SIG-M5 (cell line): Measurements from ENCODE around the gene SIPA1.
A peak's percentile ranks its signal among the peaks of the same experiment; 100 is the strongest.
"Not testable (repeated sequence)": the region's sequence is repeated elsewhere in the genome, so short reads cannot be mapped to it uniquely, and the experiment has no call there.

ENCODE experiments used
- DNase-seq: peaks from one replicate; lab custom pipeline; 2025; lab: John Stamatoyannopoulos, UW

The SIPA1 gene

GRCh38 chr11:65661599-65662246 lies 23.8 kb downstream of the SIPA1 start:
- no peak for DNase-seq

- no peak for DNase-seq
These were observed 24.4 kb downstream of the SIPA1 start for GRCh38 chr11:65662247-65662798.

- DNase-seq = peak; percentile 20
These were observed 25.1 kb downstream of the SIPA1 start, which contains the start of gene RELA for GRCh38 chr11:65662799-65663638. RELA (minus strand) TSS chr11:65662916; CDS start chr11:65662832, 84 bp downstream.

- DNase-seq = no peak
These were observed 25.8 kb downstream of the SIPA1 start for GRCh38 chr11:65663639-65664200.

- DNase-seq = no peak
These were observed 34.4 kb downstream of the SIPA1 start for GRCh38 chr11:65672180-65672860.

- no peak for DNase-seq
These were observed 35.1 kb downstream of the SIPA1 start for GRCh38 chr11:65672982-65673381.

GRCh38 chr11:65680192-65680743 lies 42.4 kb downstream of the SIPA1 start:
- no peak for DNase-seq

GRCh38 chr11:65683480-65683879 lies 45.6 kb downstream of the SIPA1 start:
- not testable (repeated sequence) for DNase-seq

- DNase-seq = no peak
These were observed 48.1 kb downstream of the SIPA1 start for GRCh38 chr11:65685981-65686380.

GRCh38 chr11:65691847-65692246 lies 53.9 kb downstream of the SIPA1 start:
- not testable (repeated sequence) for DNase-seq

GRCh38 chr11:65692367-65692766 lies 54.5 kb downstream of the SIPA1 start:
- no peak for DNase-seq

- DNase-seq = no peak
These were observed 57.7 kb downstream of the SIPA1 start for GRCh38 chr11:65695459-65696241.

GRCh38 chr11:65696802-65697552 lies 59.1 kb downstream of the SIPA1 start:
- no peak for DNase-seq

GRCh38 chr11:65698205-65698604 lies 60.3 kb downstream of the SIPA1 start:
- DNase-seq = no peak

- no peak for DNase-seq
These were observed 61.4 kb downstream of the SIPA1 start for GRCh38 chr11:65699306-65699705.

- no peak for DNase-seq
These were observed 62.5 kb downstream of the SIPA1 start for GRCh38 chr11:65700399-65700798.
